ENCODE measurements around the gene HAGHL. TPM values are rescaled to one million over a fixed set of nuclear protein-coding genes. Genes with fewer than 3 reads are reported as not detected.
"Not testable (repeated sequence)": the region's sequence is repeated elsewhere in the genome, so short reads cannot be mapped to it uniquely, and the experiment has no call there.

The HAGHL gene
- total RNA-seq, 2 donors from 2014 or later: 6.4 to 8.1 TPM

GRCh38 chr16:740764-741505 lies 14.0 kb downstream of the HAGHL start, which contains the start of gene CIAO3:
CIAO3 (minus strand) TSS chr16:740997; CDS start chr16:740985, 12 bp downstream.
- no peak within 1 kb of the TSS for H3K27ac ChIP-seq
- peak; percentile 91 for ATAC-seq (ENCODE audit: insufficient number of reproducible peaks, low FRiP score, low read depth)
- peak; percentile 22 for DNase-seq (ENCODE audit: low spot score)
- H3K9me3 ChIP-seq: no peaks in the 10 kb centered on the region
- peaks cover 16% of the 10 kb centered on the region for H3K36me3 ChIP-seq
- peaks cover 8 to 11% of the 10 kb centered on the region in 2 donors for H3K4me1 ChIP-seq (ENCODE audit: control insufficient read depth in 1 of 2, low read depth in 2 of 2)
- peak; percentile 93 for TF ChIP-seq CTCF (IDR thresholded peaks at IDR 0.05)
- no peaks in the 10 kb centered on the region for H3K27me3 ChIP-seq (replicated peaks; ENCODE audit: insufficient read depth)
- H3K4me3 ChIP-seq: peak within 1 kb of the TSS; percentile 87

GRCh38 chr16:741986-742629 lies 15.2 kb downstream of the HAGHL start:
- no peak for ATAC-seq (ENCODE audit: insufficient number of reproducible peaks, low FRiP score, low read depth)
- H3K36me3 ChIP-seq: peaks cover 4% of the 10 kb centered on the region
- TF ChIP-seq CTCF (IDR thresholded peaks at IDR 0.05): no peak
- no peak for DNase-seq (ENCODE audit: low spot score)
- no peak overlapping the region for H3K27ac ChIP-seq
- H3K9me3 ChIP-seq: no peaks in the 10 kb centered on the region
- no peak overlapping the region for H3K4me3 ChIP-seq
- H3K4me1 ChIP-seq (ENCODE audit: control insufficient read depth in 1 of 2, low read depth in 2 of 2): peaks cover 8 to 11% of the 10 kb centered on the region in 2 donors
- no peaks in the 10 kb centered on the region for H3K27me3 ChIP-seq (replicated peaks; ENCODE audit: insufficient read depth)

GRCh38 chr16:742894-743293 lies 16.0 kb downstream of the HAGHL start:
- not testable (repeated sequence) for H3K36me3 ChIP-seq; H3K4me3 ChIP-seq; DNase-seq (ENCODE audit: low spot score); H3K9me3 ChIP-seq; H3K27me3 ChIP-seq (replicated peaks; ENCODE audit: insufficient read depth); H3K27ac ChIP-seq; ATAC-seq (ENCODE audit: insufficient number of reproducible peaks, low FRiP score, low read depth)
- peaks cover 8 to 11% of the 10 kb centered on the region in 2 donors for H3K4me1 ChIP-seq (ENCODE audit: control insufficient read depth in 1 of 2, low read depth in 2 of 2)

- ATAC-seq (ENCODE audit: insufficient number of reproducible peaks, low FRiP score, low read depth) (no peak), DNase-seq (ENCODE audit: low spot score) (no peak)
- no peaks in the 10 kb centered on the region for H3K27me3 ChIP-seq (replicated peaks; ENCODE audit: insufficient read depth)
- peaks cover 8 to 11% of the 10 kb centered on the region in 2 donors for H3K4me1 ChIP-seq (ENCODE audit: control insufficient read depth in 1 of 2, low read depth in 2 of 2)
- H3K36me3 ChIP-seq: no peaks in the 10 kb centered on the region
- no peak overlapping the region for H3K4me3 ChIP-seq
- TF ChIP-seq CTCF (IDR thresholded peaks at IDR 0.05): no peak
- H3K27ac ChIP-seq: no peak overlapping the region
- no peaks in the 10 kb centered on the region for H3K9me3 ChIP-seq
These were observed 17.0 kb downstream of the HAGHL start for GRCh38 chr16:743794-744500.

GRCh38 chr16:745739-746138 lies 18.8 kb downstream of the HAGHL start:
- H3K9me3 ChIP-seq: no peaks in the 10 kb centered on the region
- ATAC-seq (ENCODE audit: insufficient number of reproducible peaks, low FRiP score, low read depth) (no peak), DNase-seq (ENCODE audit: low spot score) (no peak)
- no peak for TF ChIP-seq CTCF (IDR thresholded peaks at IDR 0.05)
- no peaks in the 10 kb centered on the region for H3K27me3 ChIP-seq (replicated peaks; ENCODE audit: insufficient read depth)
- H3K4me3 ChIP-seq: no peak overlapping the region
- H3K36me3 ChIP-seq: no peaks in the 10 kb centered on the region
- H3K27ac ChIP-seq: no peak overlapping the region
- H3K4me1 ChIP-seq (ENCODE audit: control insufficient read depth in 1 of 2, low read depth in 2 of 2): no peaks in the 10 kb centered on the region

All from thoracic aorta (tissue), 2 donors.